Measurements from ENCODE around the gene FUT1. TPM values are rescaled to one million over a fixed set of nuclear protein-coding genes. Genes with fewer than 3 reads are reported as not detected.
"Not testable (repeated sequence)": the region's sequence is repeated elsewhere in the genome, so short reads cannot be mapped to it uniquely, and the experiment has no call there.

Gene FUT1
- polyA plus RNA-seq, 5 donors = 4.5 to 7.0 (median 5.8) TPM

DNA sequence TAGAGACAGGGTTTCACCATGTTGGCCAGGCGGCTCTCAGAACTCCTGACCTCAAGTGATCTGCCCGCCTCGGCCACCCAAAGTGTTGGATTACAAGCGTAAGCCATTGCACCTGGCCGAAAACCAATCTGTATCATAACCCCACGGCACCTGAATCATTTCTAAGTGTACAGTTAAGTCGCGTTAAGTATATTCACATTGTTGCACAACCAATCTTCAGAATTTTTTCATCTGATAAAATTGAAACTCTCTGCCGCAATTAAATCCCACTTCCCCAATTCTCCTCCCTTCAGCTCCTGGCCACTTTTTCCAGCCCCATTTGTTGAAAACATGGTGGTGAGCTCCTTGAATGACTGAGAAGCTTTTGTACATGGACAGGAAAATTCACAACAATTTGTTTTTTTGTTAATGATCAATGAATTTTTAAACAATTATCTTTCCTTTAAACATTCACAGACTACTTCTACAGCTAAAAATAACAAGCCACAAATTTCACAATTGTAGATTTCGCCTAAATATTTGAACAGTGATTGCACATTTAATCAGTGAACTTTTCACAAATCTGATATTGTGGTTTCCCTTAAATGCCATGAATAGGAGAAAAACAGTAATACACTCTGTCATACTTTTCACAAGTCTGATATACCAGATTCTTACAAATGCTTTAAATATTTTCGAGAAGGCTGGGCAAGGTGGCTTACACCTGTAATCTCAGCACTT lies 16.7 kb upstream of the FUT1 start:
- no peak for DNase-seq

DNA sequence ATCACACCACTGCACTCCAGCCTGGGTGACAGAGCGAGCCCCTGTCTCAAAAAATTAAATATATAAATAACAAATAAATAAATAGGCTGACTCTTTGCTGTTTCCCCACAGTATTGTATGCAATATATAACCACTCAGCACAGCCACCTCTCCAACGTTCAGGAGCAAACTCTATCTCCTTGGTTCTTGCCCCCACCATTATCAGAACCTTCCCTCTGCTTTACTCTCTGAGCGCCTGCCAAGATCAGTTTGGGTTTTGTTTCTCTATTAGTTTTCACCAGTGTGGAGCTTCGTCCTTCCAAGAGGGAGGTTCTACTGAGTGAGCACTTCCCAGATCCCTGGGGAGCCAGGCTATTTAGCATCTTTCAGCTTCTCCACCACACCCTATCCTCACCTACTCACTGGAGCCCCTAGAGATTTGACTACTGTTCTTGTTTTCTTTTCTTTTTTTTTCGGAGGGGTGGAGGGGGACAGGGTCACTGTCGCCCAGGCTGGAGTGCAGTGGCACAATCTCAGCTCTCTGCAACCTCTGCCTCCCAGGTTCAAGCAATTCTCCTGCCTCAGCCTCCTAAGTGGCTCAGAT lies 15.8 kb upstream of the FUT1 start:
- DNase-seq = not testable (repeated sequence)

DNA sequence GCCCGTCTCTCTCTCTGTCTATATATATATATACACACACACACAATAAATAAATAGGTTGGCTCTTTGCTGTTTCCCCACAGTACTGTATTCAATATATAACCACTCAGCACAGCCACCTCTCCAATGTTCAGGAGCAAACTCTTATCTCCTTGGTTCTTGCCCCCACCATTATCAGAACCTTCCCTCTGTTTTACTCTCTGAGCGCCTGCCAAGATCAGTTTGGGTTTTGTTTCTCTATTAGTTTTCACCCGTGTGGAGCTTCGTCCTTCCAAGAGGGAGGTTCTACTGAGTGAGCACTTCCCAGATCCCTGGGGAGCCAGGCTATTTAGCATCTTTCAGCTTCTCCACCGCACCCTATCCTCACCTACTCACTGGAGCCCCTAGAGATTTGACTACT lies 13.4 kb upstream of the FUT1 start:
- not testable (repeated sequence) for DNase-seq

DNA sequence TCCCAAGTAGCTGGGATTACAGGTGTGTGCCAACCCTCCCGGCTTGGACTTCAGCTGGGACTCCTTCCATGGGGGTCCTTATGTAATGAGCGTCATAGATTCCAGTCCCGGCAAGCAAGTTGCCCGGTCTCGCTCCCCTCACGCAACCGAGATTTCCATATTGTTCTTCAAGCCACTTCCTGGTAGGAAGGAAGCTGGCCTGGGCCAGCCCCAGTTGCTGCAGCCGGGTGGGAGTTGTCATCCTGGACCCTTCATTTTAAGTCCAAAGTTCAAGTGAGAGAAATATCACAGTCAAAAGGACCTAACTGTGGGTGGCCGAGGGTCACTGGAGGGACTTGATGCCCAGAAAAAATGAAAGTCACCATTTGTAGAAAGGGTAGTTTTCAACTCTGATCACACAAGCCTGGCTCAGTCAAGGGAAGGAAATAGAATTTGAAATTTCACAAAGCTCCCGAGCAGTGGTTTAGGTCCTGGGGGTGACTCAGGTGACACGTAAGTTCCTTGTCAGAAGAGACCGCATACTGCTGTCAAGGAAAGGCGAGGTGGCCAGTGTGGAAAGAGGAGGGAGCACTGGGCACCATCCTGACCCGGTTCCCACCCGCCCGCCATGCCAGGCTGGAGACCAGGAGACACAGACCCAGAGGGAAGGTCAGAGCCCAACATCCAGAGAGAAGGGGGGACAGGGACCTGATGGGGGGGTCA lies 8.2 kb upstream of the FUT1 start:
- DNase-seq = no peak

DNA sequence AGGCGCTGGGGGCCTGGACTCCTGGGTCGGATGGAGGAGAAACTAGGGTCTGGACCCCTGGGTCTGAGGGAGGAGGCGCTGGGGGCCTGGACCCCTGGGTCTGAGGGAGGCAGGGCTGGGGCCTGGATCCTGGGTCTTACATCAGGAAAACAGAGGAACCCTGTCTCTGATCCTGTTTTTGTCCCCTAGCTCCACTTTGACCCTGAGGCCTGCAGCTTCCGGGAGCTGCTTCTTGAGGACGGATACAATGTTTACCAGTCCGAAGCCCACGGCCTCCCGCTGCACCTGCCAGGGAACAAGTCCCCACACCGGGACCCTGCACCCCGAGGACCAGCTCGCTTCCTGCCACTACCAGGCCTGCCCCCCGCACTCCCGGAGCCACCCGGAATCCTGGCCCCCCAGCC lies 5.3 kb upstream of the FUT1 start:
- no peak for DNase-seq

DNA sequence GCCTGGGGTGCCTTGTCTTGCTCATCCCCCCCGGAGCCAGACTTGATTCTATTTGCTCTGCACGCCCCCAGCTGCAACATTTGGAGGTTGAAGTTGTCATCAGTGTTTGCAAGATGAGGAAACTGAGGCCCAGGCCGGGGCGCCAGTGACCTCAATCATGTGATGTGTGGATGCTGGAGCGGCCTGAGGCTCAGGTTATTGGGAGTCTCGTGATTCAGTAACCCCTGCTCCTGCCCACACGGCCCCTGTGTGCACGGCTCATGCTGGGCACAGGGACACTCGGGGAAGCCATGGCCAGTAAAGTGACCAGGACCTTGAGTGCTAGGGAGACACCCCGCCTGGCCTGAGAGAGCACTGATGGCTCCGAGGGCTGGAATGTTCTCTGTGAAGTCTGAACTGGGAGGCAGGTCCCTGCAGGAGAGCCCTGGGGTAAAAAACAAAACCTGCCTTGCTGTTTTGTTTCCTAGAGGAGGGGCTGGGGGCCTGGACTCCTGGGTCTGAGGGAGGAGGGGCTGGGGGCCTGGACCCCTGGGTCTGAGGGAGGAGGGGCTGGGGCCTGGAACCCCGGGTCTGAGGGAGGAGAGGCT lies 4.7 kb upstream of the FUT1 start:
- no peak for DNase-seq

DNA sequence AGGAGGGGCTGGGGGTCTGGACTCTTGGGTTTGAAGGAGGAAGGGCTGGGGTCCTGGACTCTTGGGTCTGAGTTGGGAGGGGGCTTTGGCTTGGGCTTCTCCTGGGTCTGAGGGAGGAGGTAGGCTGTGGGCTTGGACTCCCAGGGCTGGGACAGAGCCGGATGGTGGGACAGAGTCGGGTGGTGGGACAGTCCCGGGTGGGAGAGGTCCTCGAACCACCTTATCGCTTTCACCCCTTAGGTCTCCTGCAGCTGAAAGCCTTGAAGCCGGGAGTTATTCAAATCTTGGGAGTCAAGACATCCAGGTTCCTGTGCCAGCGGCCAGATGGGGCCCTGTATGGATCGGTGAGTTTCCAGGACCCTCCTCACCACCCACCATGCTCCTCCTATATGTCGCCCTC lies 4.2 kb upstream of the FUT1 start:
- DNase-seq = no peak

DNA sequence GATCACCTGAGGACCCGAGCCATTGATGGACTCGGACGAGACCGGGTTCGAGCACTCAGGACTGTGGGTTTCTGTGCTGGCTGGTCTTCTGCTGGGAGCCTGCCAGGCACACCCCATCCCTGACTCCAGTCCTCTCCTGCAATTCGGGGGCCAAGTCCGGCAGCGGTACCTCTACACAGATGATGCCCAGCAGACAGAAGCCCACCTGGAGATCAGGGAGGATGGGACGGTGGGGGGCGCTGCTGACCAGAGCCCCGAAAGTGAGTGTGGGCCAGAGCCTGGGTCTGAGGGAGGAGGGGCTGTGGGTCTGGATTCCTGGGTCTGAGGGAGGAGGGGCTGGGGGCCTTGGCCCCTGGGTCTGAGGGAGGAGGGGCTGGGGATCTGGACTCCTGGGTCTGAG lies 3.8 kb upstream of the FUT1 start:
- no peak for DNase-seq

DNA sequence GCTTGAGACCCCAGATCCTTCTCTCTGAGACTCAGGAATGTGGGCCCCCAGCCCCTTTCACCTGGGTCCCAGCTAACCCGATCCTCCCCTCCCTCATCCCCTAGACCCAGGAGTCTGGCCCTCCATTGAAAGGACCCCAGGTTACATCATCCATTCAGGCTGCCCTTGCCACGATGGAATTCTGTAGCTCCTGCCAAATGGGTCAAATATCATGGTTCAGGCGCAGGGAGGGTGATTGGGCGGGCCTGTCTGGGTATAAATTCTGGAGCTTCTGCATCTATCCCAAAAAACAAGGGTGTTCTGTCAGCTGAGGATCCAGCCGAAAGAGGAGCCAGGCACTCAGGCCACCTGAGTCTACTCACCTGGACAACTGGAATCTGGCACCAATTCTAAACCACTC lies 3.3 kb upstream of the FUT1 start:
- no peak for DNase-seq

DNA sequence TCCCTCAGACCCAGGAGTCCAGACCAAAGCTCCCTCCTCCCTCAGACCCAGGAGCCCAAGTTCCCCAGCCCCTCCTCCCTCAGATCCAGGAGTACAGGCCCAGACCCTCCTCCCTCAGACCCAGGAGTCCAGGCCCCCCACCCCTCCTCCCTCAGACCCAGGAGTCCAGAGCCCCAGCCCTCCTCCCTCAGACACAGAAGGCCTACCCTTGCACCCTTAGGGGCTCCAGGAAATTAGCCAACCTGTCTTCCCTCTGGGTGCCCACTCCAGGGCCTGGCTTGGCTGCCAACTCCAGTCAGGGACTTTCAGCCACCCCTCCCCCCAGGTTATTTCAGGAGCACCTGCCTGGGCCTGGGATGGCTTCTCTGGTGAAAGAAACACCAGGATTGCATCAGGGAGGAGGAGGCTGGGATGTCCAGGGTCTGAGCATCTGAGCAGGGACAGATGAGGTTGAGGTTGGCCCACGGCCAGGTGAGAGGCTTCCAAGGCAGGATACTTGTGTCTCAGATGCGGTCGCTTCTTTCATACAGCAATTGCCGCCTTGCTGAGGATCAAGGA lies 2.7 kb upstream of the FUT1 start, which contains the start of gene FGF21:
TSS of gene FGF21 (plus strand) at position 441 of the 558 bp plus-strand sequence. CDS start 713 bp downstream, outside the sequence.
- DNase-seq = no peak

DNA sequence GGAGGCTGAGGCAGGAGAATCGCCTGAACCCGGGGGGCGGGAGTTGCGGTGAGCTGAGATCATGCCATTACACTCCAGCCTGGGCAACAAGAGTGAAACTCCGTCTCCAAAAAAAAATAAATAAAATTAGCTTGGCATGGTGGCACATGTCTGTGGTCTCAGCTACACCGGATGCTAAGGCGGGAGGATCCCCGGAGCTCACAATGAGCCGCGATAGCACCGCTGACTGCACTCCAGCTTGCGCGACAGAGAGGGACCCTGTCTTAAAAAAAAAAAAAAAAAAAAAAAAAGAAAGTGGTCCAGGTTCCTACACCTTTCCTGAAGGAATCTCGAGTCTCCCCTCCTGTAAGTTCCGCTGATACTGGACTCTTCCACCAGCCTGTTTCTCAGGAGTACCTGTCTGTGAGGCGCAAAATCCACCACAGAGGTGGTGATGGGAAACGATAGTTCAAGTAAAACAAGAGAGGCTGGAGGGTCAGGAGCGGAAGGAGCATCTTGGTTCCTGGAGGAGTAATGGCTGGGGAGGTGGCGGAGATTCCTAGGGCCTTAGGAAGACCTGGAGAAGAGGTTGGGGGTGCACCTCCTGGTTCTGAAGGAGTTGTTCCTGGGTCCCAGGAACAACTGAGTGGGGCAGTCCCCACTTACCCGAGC lies 471 bp downstream of the FUT1 start:
- DNase-seq = no peak

DNA sequence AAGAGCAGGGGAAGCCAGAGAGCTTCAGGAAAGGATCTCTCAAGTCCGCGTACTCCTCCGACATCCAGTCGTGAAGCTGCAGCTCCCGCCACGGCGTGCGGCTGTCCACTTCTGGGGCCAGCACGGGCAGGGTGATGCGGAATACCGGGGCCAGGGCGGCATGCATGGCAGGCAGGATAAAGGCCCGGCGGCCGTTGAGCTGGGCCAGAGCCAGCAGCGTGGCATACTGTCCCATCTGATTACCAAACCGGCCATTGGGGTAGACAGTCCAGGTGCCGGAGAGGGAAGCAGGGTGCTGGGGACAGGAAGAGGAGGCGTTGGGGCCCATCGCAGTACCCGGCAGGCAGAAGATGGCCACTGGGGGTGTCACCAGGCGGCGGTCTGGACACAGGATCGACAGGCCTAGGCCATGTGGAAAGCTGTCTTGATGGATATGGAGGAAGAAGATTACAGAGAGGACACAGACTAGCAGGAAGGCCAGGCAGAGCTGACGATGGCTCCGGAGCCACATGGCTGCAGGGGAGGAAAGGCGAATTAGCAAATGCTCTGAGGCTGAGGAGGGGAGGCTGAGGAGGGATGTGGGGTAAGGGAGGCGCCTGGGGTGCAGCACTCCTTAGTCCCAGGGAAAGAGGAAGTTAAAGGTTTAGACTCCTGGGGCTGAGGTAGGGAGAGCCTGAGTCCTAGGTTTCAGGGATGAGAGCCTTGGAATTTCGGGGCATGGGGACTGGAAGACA lies 1.5 kb downstream of the FUT1 start:
- DNase-seq = no peak

DNA sequence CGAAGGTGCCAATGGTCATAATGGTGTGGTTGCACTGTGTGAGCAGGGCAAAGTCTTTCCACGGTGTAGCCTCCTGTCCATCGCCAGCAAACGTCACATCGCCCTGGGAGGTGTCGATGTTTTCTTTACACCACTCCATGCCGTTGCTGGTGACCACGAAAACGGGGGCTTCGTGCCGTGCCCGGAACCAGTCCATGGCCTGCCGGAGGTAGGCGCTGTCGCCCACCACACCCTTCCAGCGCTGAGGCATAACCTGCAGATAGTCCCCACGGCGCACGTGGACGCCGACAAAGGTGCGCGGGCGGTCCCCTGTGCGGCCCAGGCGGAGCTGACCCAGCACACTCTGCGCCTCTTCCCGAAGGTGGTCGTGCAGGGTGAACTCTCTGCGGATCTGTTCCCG lies 2.1 kb downstream of the FUT1 start:
- no peak for DNase-seq

DNA sequence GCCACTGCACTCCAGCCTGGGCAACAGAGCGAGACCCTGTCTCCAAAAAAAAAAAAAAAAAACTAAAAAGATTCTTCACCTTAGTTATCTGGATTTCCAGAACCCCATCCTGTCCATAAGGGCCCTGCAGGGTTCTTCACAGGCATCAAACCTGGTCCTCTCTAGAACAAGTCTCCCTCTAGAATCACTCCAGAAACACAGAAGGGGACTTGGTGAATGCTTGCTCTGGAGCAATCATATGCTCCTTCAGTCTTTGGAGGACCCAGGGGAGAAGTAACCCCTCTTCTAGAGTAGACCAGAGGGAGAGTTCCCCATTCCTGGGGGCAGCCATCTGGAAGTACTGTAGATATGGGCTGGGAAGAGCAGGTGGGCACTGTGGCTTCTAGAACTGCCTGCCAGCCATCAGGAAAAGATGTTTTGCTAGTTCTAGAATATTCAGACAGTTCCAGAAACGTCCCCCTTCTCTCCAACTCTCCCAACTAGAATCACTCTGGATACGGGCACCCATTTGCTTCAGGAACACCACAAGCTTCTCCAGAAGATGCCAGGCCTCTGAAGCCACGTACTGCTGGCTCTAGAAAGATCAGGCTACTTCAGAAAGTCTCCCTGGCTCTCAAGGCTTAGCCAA lies 2.8 kb downstream of the FUT1 start:
- no peak for DNase-seq

DNA sequence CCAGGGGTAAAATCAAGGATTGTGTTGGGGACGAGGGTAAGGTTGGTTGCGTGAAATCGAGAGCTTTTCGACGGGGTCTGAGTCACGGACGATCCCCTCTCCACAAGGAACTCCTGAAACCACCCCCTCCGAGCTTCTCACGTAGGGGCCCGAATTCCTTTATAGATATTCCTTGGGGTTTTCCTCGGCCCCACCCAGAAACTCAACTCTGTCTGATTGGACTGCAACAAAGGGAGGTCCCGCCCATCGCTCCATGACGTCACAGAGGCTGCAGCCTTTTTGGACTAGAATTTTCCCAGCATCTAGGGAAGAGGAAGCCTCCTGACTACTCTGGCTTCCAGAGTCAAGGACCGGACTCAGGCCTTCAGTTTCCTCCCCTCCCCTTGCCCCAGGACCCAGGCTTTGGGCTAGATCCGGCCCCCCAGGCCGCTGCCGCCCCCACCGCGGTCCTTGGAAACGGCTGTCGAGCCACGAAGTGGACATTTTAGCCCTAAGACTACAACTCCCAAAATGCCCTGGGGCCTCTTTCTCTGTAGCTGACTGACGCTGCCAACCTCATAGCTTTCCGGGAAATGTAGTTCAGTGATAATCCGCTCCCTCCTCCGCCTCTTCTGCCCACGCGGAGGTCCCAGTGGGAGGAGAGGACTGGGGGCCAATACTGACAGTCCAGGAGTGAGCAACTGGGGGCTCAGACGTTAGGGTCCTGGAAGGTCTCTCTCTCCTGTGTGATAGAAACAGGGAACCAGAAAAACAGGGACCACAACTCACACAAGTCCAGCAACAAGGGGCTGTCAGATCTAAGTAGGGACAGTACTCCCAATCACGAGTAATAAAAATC lies 5.5 kb downstream of the FUT1 start, which contains the start of gene IZUMO1:
TSS of gene IZUMO1 (minus strand) at position 172 of the 838 bp plus-strand sequence. CDS start 1,050 bp downstream, outside the sequence.
- peak; percentile 70 to 72 for DNase-seq

DNA sequence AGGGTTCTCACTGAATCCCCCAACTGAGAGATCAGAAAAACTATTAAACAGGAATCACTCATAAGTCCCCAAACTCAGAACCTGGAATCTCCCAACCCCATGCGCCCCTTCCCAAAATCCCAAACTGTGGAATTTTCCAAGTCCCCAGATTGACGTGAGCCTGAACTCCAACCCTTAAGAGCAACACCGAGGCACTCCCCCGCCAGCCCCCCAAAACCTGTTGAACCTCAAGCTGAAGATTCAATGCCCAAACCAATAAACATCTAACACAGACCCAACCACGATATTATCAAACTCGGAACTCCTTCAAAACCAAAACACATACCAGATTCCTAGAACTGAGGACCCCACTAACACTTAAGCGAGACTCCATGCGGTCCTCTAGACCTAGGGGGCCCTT lies 6.3 kb downstream of the FUT1 start:
- DNase-seq = no peak

DNA sequence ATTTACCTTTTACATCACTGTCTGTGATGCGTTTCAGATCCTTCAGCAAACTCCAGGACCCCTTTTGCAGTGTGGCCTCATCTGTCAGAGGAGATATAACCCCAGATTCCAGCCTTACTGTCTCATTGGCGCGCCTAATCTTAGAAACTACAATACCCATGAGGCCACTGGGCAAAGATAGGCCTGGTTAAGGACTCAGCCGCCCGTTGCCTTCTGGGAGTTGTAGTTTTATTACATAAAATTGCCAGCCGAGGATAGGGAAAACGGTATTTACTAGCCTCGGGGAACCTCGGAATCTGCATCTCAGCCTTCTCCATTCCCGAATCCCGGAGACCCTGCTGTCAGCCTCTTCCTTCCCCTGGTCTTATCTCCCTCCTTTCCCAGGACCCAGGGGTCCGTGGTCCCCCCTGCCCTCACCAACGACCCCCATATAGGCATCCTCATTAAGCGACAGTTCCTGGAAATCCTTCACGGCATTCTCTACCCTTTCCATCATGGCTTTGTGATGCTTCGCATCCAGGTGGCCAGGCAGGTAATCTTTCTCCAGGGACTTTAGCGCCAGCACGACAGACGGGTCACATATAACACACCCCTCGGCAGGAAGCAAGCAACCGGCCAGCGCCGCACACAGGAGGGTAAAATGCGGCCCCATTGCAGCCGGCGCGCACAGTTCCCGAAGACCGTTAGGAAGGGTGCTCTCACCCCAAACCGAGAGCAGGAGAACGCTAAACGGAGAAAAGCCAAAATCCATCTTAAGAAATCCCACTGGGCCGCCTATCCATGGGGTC lies 7.0 kb downstream of the FUT1 start:
- no peak for DNase-seq

DNA sequence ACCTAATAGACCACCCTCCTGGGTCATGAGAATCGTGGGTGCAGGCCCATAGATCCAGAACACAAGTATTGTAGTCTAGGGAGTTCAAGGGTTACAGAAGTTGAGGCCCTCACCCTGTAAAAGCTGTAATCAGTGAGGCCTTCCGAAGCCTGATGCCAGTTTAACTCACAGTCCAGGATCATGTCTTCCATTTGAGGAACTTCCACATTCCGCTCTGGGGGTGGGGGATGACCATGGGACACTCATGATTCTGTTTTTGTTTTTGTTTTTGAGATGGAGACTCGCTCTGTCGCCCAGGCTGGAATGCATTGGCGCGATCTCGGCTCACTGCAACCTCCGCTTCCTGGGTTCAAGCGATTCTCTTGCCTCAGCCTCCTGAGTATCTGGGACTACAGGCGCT lies 10.3 kb downstream of the FUT1 start:
- no peak for DNase-seq
